ENCODE data around the gene TRNAU1AP.

- TF ChIP-seq CTCF (IDR thresholded peaks at IDR 0.05; ENCODE audit: poor library complexity) (no peak), EZH2phosphoT487 (IDR thresholded peaks at IDR 0.05; ENCODE audit: low read depth, severe bottlenecking, unreplicated experiment) (no peak), EZH2 (IDR thresholded peaks at IDR 0.05; ENCODE audit: borderline replicate concordance) (no peak)
Observed at GRCh38 chr1:28595412-28596191, 42.7 kb downstream of the TRNAU1AP start.

Measured in hepatocyte (in vitro differentiated cells).